GM21723 (cell line): ENCODE data around the gene TPST1.
"Not testable (repeated sequence)": the region's sequence is repeated elsewhere in the genome, so short reads cannot be mapped to it uniquely, and the experiment has no call there.

Experiments
- ATAC-seq: cut with Tn5 transposase; IDR thresholded peaks from one replicate; pipeline ENCODE4 v1.9.1; 2021; ENCODE audit warnings: mild to moderate bottlenecking, moderate library complexity; ENCODE audit not compliant: unreplicated experiment

Gene TPST1

DNA sequence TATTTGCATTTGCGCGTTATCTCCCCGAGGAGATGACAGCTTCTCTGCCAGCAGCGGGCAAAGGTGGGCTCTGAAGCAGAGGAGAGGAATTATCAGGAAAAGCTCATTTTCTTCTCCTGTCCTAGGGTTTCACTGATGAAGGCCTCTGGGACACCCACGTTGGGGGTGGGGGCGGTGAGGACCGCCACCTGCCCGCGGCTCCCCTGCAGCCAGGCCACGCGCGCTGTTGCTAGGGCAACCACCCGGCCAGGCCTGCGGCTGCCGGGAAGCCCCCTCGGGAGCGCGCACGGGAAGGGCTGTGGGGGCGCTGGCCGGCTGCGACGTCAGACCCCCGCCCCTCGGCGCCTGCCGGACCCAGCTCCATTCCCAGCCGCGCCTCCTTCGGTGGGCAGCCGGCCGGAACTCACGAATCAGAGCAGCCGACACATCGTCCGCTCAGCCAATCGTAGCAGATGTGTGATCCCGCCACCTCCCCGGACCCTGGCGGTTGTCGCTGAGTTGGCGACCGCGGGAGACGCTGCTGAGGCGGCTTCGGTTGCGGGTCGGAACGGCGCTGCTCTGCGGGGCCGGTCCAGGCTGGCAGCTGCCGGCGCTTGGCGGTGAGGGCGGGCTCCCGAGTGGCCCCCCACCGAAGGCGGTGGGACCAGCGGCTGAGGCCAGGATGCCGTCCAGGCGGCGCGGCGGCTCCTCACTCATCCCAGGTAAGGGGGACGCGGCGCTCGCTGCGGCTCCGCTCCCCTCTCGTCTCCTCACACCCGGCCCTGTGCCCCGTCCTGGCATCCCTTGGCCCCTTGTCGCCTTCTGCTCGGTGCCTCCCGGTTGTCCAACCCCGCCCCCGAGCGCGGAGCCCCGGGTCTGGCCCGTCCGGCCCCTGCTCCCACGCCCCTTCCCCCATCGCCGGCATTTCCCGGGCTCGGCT lies at the start of gene TPST1:
Gene TPST1, plus strand, starts transcription at position 513 of the 919 bp plus-strand sequence. CDS start 35,092 bp downstream, outside the sequence.
- peak; percentile 94 for ATAC-seq

DNA sequence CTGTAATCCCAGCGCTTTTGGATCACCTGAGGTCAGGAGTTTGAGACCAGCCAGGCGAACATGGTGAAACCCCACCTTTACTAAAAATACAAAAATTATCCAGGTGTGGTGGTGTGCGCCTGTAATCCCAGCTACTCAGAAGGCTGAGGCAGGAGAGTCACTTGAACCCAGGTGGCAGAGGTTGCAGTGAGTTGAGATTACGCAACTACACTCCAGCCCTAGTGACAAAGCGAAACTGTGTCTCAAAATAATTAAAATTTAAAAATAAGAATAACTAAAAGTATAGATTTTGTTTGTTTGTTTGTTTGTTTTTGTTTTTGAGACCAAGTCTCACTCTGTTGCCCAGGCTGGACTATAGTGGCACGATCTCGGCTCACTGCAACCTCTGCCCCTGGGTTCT lies 49.1 kb upstream of the TPST1 start:
- ATAC-seq, result not testable (repeated sequence)

- ATAC-seq, result no peak
Observed at GRCh38 chr7:66157060-66157459, 48.1 kb upstream of the TPST1 start.

- ATAC-seq, result no peak
Observed at GRCh38 chr7:66162622-66163021, 42.5 kb upstream of the TPST1 start.

DNA sequence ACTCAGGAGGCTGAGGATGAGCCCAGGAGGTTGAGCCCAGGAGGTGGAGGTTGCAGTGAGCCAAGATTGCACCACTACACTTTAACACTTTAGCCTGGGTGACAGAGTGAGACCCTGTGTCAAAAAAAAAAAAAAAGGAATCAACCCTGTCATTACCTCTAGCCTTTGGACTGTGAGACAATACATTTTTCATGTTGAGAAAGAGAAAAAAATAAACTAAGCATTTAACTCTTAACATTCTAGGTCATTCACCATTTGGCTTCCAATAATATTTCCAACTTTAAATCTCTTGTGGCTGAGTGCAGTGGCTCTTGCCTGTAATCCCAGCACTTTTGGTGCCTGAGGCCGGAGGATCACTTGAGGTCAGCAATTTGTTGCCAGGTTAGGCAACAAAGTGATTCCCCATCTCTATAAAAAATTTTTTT lies 41.9 kb upstream of the TPST1 start:
- ATAC-seq, result no peak

- no peak for ATAC-seq
Observed at GRCh38 chr7:66164356-66164755, 40.8 kb upstream of the TPST1 start.

DNA sequence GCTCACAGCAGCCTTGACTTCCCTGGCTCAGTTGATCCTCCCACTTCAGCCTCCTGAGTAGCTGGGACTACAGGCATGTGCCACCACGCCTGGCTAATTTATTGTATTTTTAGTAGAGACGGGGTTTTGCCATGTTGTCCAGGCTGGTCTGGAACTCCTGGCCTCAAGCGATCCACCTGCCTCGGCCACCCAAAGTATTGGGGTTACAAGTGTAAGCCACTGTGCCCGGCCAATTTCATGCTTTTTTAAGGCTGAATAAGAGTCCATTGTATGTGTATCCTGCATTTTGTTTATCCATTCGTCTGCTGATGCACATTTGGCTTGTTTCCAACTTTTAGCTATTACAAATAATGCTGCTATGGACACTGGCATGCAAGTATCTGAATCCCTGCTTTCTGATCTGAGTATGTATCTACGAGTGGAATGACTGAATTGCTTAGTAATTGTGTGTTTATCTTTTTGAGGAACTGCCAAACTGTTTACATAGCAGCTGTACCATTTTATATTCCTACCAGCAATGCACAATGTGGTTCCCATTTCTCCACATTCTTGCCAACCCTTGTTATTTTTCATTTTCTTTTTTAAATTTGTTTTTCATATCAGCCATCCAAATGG lies 37.3 kb upstream of the TPST1 start:
- ATAC-seq, result no peak

DNA sequence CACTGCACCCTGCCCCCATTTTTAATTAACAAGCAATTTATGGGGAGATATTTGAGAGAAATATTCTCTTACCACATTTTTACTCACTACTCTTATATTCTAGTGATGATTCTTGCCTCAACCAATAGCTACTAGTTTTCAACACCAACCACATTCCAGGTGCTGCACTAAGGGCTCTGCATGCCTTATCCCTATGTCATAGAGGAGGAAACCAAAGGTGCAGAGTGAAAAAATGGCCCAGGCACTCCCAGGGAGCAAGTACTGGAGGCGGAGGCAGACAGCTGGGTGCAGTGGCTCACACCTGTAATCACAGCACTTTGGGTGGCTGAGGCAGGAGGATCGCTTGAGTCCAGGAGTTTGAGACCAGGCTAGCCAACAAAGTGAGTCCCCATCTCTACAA lies 35.5 kb upstream of the TPST1 start:
- ATAC-seq, result no peak

DNA sequence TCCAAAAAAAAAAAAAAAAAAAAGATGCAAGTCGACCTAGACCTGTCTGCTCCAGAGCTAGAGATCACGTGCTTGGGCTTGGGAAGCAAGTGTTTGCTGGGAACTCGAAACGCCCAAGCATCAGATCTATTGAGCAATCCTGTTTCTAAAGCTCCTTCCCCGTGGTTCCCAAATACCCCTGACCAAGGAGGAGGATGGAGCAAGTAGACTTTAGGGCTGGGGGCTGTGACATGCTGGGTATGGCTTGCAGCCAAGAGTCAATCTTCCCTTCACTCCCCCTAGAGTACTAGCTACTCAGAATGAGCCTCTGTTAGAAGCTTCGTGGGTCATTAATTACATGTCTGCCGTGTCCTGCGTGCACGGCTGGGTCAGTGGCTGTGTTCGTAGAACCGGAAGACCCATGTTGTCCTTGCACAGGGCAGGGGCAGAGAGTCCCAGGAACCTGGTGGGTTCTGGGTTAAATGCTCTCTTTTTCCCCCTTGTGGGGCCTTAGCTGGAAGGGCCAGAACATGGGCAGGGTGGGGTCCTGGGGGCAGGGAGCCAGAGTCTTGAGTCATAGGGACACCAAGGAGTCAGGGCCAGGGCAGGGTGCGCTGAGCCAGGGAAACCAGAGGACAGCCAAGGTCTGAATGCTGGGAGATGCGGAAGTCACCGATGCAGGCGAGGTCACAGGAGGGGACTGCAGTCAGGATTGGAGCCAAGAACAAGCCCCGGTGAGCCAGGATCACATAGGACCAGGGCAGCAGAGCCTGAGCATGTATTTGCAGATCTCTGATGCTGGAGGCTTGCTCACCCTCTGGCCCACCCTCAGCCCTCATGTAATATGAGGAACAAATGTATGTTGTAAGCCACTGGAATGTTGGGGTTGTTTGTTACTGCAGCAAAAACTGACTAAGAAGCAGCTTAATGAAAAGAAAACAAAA lies 34.6 kb upstream of the TPST1 start:
- no peak for ATAC-seq

DNA sequence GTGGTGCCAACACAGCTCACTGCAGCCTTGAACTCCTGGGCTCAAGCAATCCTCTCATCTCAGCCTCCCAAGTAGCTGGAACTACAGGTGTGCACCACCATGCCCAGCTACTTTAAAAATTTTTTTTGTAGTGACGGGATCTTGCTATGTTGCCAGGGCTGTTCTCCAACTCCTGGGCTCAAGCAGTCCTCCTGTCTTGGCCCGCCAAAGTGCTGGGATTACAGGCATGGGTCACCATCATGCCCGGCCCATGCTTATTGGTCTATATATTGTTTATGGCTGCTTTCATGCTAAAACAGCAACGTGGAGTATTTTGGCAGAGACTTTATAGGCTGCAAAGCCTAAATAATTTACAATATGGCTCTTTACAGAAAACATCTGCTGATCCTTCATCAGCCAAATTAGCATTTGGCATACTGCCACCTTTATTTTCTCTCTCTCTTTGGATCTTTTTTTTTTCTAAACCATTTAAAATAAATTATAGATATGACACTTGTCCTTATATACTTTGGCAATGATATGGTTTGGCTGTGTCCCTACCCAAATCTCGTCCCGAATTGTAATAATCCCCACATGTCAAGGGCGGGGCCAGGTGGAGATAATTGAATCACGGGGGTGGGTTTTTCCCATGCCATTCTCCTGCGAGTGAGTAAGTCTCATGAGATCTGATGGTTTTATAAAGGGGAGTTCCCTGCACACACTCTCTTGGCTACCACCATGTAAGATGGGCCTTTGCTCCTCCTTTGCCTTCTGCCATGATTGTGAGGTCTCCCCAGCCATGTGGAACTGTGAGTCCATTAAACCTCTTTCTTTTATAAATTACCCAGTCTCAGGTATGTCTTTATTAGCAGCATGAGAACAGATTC lies 32.4 kb upstream of the TPST1 start:
- ATAC-seq, result not testable (repeated sequence)

DNA sequence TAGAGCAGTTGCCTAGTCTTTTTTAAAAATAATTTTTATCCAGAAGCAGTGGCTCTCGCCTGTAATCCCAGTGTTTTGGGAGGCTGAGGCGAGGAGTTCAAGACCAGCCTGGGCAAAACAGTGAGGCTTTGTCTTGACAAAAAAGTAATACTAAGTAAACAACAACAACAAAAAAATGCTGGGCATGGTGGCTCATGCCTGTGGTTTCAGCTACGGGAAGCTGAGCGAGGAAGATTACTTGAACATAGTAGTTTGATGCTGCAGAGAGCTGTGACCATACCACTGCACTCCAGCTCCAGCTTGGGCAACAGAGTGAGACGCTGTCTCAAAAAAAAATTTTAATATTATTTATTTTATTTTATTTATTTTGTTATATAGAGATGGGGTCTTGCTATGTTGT lies 31.3 kb upstream of the TPST1 start:
- no peak for ATAC-seq

GRCh38 chr7:66175006-66175405 lies 30.1 kb upstream of the TPST1 start:
- ATAC-seq, result not testable (repeated sequence)

GRCh38 chr7:66176914-66177313 lies 28.2 kb upstream of the TPST1 start:
- no peak for ATAC-seq

DNA sequence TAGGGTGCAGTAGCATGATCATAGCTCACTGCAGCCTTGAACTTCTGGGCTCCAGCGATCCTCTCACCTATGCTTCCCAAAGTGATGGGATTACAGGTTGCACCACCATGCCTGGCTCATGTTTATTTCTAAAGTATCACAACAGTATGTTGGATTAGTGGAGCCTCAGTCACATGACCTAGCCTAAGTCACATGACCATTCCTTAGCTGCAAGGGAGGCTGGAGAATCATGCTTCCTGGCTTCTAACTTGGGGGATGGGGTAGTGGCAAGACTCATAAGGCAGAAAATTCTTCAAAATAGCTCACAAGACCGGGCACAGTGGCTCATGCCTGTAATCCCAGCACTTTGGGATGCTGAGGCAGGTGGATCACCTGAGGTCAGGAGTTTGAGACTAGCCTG lies 26.9 kb upstream of the TPST1 start:
- ATAC-seq, result no peak

DNA sequence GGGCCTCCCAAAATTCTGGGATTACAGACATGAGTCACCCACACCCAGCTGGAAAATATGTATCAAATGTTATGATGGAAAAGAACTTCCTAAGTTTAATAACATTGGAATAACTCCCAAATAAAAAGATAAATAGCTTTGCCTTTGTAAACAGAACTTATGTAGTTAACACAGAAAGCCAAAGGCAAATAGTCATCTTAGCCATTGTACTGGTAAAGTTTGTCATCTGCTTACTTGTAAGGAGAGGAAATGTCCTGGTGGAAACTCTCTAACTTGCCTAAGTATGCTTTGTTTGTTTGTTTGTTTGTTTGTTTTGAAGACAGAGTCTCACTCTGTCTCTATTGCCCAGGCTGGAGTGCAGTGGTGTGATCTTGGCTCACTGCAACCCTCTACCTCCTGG lies 23.8 kb upstream of the TPST1 start:
- no peak for ATAC-seq

- ATAC-seq, result no peak
Observed at GRCh38 chr7:66181845-66182244, 23.3 kb upstream of the TPST1 start.

GRCh38 chr7:66182920-66183319 lies 22.2 kb upstream of the TPST1 start:
- no peak for ATAC-seq

- no peak for ATAC-seq
Observed at GRCh38 chr7:66183700-66184099, 21.4 kb upstream of the TPST1 start.

GRCh38 chr7:66185680-66186187 lies 19.4 kb upstream of the TPST1 start:
- no peak for ATAC-seq

DNA sequence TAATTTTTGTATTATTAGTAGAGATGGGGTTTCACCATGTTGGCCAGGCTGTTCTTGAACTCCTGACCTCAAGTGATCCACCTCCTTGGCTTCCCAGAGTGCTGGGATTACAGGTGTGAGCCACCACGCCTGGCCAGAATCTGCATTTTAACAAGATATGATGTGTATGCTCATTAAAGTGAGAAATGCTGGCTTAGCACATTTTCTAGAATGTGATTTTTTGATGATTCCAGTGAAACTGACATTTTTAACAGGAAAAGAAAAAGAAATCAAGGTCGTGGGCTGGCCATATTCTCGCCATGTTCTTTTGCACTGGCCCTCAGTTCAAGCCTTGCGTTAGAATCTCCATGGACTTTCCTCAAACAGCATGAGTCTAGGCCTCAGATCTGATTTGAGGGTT lies 18.1 kb upstream of the TPST1 start:
- no peak for ATAC-seq
